Bladder microvascular endothelial cell (primary cell): ENCODE data around the gene OGFOD3. TPM values are rescaled to one million over a fixed set of nuclear protein-coding genes. Genes with fewer than 3 reads are reported as not detected.

Source experiments
- total RNA-seq: library from RNA; depleted of rRNA; stranded (reverse); fragments of >200 nt; gene quantifications from 2 replicates; pipeline ENCODE4 v1.2.3, GENCODE V29; 2014

The OGFOD3 gene
- total RNA-seq: 25.3 and 33.4 TPM in 2 replicates

GRCh38 chr17:82418001-82418986 is at the start of gene OGFOD3, which contains the start of gene HEXD:
Gene OGFOD3, minus strand, starts transcription at chr17:82418586. Its CDS starts 101 bp downstream, at chr17:82418485.
Gene HEXD, plus strand, starts transcription at chr17:82418347. Its CDS starts 1,453 bp downstream, at chr17:82419800.

GRCh38 chr17:82458179-82458884 is 39.9 kb upstream of the OGFOD3 start, which contains the start of gene NARF:
Gene NARF, plus strand, starts transcription at chr17:82458741. Its CDS starts 63 bp downstream, at chr17:82458804.

GRCh38 chr17:82450357-82451106 is 32.1 kb upstream of the OGFOD3 start, which contains the start of gene CYBC1:
Gene CYBC1, minus strand, starts transcription at chr17:82450752. Its CDS starts 1,498 bp downstream, at chr17:82449254.

GRCh38 chr17:82371333-82372248 is 46.8 kb downstream of the OGFOD3 start, which contains the start of gene UTS2R:
Gene UTS2R, plus strand, starts transcription at chr17:82371765. Its CDS starts 2,560 bp downstream, at chr17:82374325.

GRCh38 chr17:82358465-82359350 is 59.7 kb downstream of the OGFOD3 start, which contains the start of gene TEX19:
Gene TEX19, plus strand, starts transcription at chr17:82359247. Its CDS starts 2,904 bp downstream, at chr17:82362151.

Other genes starting within 250 kb of the OGFOD3 start
- 4.9 and 11.0 TPM in 2 replicates for gene CCDC57, start 205.7 kb downstream of the OGFOD3 start, total RNA-seq
- gene SLC16A3, start 189.5 kb downstream of the OGFOD3 start, total RNA-seq: 146 and 192 TPM in 2 replicates
- gene CSNK1D, start 144.9 kb downstream of the OGFOD3 start, total RNA-seq: 40.8 and 76.5 TPM in 2 replicates
- not detected in 2 replicates for gene CD7, start 101.0 kb downstream of the OGFOD3 start, total RNA-seq
- 2.2 and 3.9 TPM in 2 replicates for gene SECTM1, start 84.8 kb downstream of the OGFOD3 start, total RNA-seq
- gene TEX19, start 59.3 kb downstream of the OGFOD3 start, total RNA-seq: not detected in 2 replicates
- gene UTS2R, start 46.8 kb downstream of the OGFOD3 start, total RNA-seq: not detected in 2 replicates
- gene HEXD, start 239 bp downstream of the OGFOD3 start, total RNA-seq: 9.9 and 12.3 TPM in 2 replicates
- 40.3 and 49.9 TPM in 2 replicates for gene CYBC1, start 32.2 kb upstream of the OGFOD3 start, total RNA-seq
- 33.7 and 58.9 TPM in 2 replicates for gene NARF, start 40.2 kb upstream of the OGFOD3 start, total RNA-seq
- 24.3 and 40.2 TPM in 2 replicates for gene FOXK2, start 101.1 kb upstream of the OGFOD3 start, total RNA-seq
- 37.4 and 59.9 TPM in 2 replicates for gene WDR45B, start 229.9 kb upstream of the OGFOD3 start, total RNA-seq